GM10266 (cell line): ENCODE data around the gene ACOT8.
"Not testable (repeated sequence)": the region's sequence is repeated elsewhere in the genome, so short reads cannot be mapped to it uniquely, and the experiment has no call there.

Experiments used
- DNase-seq: peaks from one replicate; pipeline ENCODE4 v3.0.0; 2012; ENCODE audit errors: extremely low spot score
- TF ChIP-seq, protein P1 (sequence below): IDR thresholded peaks from 2 replicates; pipeline ENCODE4 v1.5.1; 2012; ENCODE audit warnings: mild to moderate bottlenecking, low read depth; ENCODE audit not compliant: control insufficient read depth, insufficient read depth; ENCODE audit errors: missing control alignments

The ACOT8 gene

GRCh38 chr20:45813489-45813888, 43.7 kb downstream of the ACOT8 start:
- TF ChIP-seq, protein P1, sequence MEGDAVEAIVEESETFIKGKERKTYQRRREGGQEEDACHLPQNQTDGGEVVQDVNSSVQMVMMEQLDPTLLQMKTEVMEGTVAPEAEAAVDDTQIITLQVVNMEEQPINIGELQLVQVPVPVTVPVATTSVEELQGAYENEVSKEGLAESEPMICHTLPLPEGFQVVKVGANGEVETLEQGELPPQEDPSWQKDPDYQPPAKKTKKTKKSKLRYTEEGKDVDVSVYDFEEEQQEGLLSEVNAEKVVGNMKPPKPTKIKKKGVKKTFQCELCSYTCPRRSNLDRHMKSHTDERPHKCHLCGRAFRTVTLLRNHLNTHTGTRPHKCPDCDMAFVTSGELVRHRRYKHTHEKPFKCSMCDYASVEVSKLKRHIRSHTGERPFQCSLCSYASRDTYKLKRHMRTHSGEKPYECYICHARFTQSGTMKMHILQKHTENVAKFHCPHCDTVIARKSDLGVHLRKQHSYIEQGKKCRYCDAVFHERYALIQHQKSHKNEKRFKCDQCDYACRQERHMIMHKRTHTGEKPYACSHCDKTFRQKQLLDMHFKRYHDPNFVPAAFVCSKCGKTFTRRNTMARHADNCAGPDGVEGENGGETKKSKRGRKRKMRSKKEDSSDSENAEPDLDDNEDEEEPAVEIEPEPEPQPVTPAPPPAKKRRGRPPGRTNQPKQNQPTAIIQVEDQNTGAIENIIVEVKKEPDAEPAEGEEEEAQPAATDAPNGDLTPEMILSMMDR = no peak
- no peak for DNase-seq

DNA sequence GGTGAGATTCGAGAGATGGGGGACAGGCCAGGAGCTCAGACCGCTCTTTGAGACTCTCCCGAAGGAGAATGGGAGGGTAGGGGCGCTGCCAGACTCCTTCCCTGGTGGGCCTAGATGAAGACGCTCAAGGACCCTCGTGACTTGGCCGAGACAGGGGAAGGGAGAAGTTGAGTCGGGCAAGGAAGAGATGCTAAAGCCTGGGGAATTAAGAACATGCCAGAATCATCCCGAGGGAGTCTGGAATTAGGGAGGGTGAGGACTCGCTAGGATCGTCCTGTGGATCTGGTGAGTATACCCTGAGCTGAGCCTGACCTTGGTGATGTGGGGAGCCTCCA, 44.2 kb downstream of the ACOT8 start:
- no peak for DNase-seq
- TF ChIP-seq, protein P1 = no peak

GRCh38 chr20:45812157-45813005, 44.8 kb downstream of the ACOT8 start, which contains the start of gene UBE2C:
TSS of gene UBE2C (plus strand) at chr20:45812644. CDS start at chr20:45812696, 52 bp downstream.
- TF ChIP-seq, protein P1 = no peak
- peak; percentile 98 for DNase-seq

DNA sequence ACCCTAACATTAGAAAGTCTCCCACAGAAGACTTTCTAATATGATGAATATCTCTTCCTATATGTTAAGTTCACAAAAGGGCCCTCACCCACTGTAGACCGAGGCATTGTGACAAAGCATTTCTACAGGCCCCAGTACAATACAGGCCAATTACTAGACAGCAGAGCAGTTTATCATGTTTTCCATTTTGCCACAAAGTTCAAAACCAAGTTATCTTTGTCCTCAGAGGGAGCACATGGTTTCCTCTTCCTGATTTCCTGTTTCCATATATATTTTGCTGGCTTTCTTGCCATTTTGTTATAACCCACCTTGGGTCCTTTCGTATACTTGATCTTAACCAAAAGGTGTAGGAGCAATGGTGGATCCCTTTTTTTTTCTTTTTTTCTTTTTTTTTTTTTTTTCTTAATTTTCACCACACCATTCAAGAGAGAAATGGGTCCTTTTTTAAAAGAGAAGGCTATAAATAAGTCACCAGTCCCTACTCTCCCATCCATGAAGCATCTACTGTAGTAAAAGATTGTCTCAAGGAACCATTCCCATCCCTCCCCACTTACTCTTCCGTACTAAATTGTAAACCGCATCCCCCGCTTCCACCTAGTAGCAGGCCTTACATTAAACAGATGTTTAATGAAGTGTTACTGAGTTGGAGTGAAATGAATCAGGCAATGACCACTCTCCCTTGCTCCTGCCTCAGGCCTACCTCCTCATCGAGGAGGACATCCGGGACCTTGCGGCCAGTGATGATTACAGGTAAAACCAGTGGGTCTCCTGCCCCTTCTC, 46.8 kb downstream of the ACOT8 start:
- no peak for DNase-seq
- TF ChIP-seq, protein P1 = no peak

- DNase-seq = no peak
- TF ChIP-seq, protein P1 = no peak
Observed at GRCh38 chr20:45801851-45802250, 55.3 kb downstream of the ACOT8 start.

DNA sequence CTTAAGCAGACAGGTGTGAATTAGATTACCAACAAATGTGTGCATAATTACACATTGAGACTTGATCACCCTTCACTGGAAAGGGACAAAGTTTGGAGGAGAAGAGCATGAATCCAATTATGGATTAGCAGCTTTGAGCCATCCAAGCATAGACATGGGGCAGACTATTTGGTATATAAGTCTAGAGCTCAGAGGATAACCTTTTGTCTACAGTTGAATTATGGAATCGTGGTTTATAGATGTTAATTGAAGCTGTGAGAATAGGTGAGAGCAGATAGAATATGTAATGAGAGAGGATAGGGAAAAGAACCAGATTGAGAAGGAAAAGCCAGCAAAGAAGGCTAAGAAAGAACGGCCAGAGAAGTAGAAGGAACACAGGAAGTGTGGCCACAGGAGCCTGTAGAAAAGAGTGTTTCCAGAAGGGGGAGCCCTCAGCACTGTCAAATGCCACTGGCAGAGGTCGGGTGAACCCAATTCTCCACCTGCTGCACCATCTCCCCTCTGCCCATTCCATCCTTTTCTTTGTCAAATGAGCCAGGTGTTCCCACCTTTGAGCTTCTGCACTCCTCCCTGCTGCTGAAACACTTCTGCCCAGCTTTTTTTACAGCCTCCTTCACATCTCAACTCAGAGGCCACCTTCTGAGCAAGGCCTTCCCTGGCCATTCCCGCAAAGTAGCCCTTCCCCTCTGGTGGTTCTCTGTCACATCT, 58.1 kb downstream of the ACOT8 start:
- TF ChIP-seq, protein P1 = peak; percentile 75
- peak; percentile 72 for DNase-seq

GRCh38 chr20:45797955-45798354, 59.2 kb downstream of the ACOT8 start:
- DNase-seq = not testable (repeated sequence)

- not testable (repeated sequence) for DNase-seq
Observed at GRCh38 chr20:45797510-45797909, 59.7 kb downstream of the ACOT8 start.
